Choroid plexus epithelial cell (primary cell): Measurements from ENCODE around the gene CDC42.

Experiments
- DNase-seq: peaks from one replicate; pipeline ENCODE4 v3.0.0-alpha.2; 2010; ENCODE audit warnings: low read depth
- H3K4me3 ChIP-seq: 2 replicates; pipeline ENCODE4 v1.5.1; 2011; ENCODE audit warnings: low read depth, mild to moderate bottlenecking, control low read depth, low read length, moderate library complexity
- CTCF ChIP-seq: conservative IDR thresholded peaks from 2 replicates; pipeline ENCODE4 v1.5.1; 2011; ENCODE audit warnings: low read depth, mild to moderate bottlenecking, control low read depth, inconsistent platforms, low read length, moderate library complexity

The CDC42 gene

GRCh38 chr1:22123901-22124404 is 71.4 kb downstream of the CDC42 start:
- DNase-seq, result no peak
- no peak overlapping the region for H3K4me3 ChIP-seq
- TF ChIP-seq CTCF, result no peak

DNA sequence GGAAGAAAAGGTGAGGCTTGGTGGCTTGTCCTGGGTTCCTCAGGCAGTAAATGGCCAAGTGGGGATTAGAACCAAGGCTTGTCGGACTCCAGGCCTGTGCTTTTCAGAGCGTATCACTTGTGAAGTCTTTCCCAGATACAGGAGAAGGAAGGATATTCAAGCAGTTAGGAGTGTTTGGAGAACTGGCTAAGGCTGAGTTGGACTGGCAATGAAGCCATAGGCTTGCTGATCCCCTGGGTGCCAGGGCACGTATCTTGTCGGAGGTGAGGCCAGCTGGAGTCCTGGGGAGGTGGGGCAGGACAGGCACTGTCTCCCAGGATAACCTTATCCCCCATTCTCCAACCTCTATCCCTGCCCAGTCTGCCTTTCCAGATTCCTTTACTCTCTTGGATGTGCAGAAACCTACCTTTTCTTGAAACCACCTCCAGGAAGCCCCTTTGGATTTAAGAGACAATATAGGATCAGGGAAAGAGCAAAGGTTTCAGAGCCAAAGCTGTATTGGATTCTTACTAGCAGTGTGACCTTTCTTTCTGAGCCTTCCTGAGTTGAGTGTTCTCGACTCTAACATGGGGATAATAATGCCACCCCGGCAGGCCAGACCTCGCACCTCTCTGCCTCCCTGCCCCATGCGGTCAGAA is 72.2 kb downstream of the CDC42 start:
- H3K4me3 ChIP-seq, result no peak overlapping the region
- DNase-seq, result no peak
- TF ChIP-seq CTCF, result no peak

DNA sequence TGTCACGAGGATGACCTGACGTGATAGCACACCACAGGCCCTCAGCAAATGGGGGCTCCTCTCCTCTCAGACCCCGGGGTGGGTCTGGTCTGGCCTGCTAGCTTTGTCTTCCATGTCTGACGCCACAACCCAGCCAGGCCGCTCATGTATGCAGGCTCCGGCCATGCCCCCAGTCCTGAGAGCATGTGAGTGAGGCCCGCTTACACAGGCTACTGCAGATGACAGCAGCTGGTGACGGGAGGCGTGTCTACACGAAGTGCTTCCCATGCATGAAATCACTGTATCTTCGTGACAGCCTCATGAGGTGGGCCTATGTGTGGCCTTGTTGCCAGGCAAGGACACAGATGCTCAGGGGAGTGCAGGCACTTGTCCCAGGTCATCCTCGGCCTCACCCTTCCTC is 74.0 kb downstream of the CDC42 start:
- TF ChIP-seq CTCF, result no peak

DNA sequence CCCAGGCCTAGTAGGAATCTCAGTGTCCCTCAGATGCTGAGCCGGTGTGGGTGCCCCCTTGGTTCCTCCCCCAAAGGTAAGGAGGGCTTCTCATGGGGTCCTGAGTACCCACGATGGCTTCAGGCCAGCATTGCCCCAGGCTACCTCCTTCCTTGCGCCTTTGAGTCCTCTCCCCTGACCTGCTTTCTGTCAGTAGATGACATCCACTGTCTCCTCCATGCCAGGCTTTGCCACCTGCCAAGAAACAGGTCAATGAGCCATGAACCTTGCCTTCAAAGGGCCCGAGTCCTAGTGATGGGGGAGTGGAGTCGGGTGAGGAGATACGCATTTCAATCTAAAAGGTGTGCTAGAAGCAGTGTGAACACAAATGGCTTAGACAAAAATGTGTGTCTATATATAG is 74.7 kb downstream of the CDC42 start:
- no peak overlapping the region for H3K4me3 ChIP-seq
- no peak for DNase-seq
- TF ChIP-seq CTCF, result no peak

More for the DNA sequence above, 74.0 kb downstream of the CDC42 start:
- DNase-seq, result no peak
- H3K4me3 ChIP-seq, result no peak overlapping the region

- no peak for TF ChIP-seq CTCF
- no peak for DNase-seq
- H3K4me3 ChIP-seq, result no peak overlapping the region
Observed at GRCh38 chr1:22127731-22128130, 75.2 kb downstream of the CDC42 start.

GRCh38 chr1:22128392-22128791 is 75.9 kb downstream of the CDC42 start:
- H3K4me3 ChIP-seq, result no peak overlapping the region
- no peak for DNase-seq
- no peak for TF ChIP-seq CTCF

DNA sequence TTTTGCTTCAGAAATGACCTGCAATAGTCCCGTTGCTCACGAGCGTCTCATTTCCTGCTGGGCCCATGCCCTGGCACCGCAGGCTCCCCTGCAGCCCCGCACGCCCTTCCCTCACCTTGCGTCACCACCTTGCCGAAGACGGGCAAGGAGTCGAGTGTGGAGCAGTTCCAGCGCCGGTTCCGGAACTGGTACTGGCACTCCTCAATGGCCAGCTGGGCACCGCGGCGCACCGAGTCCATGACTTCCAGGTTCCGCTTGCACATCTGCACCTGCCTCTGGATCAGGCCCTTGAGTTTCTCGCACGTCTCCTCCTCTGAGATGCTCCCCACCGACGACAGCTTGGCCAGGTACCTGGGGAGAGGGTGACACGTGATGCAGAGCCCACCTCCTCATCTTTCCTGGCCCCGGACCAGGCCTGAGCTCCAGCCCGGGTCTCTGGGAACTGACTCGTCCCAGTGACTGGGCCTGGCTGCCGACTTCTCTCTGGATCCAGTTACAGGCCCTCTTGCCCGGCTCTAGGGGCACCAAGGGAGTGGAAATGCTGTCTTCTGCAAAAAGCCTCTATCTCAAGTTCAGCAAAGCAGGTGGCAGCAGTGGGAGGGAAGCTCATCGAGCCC is 77.1 kb downstream of the CDC42 start:
- no peak for TF ChIP-seq CTCF
- DNase-seq, result no peak
- no peak overlapping the region for H3K4me3 ChIP-seq
